H1 (cell line): Measurements from ENCODE around the gene TUBD1. TPM values are rescaled to one million over a fixed set of nuclear protein-coding genes. Genes with fewer than 3 reads are reported as not detected.
A peak's percentile ranks its signal among the peaks of the same experiment; 100 is the strongest.

Experiments
- CTCF ChIA-PET: fragments of 300-600 bp; sonication (Branson Sonifier 250); formaldehyde crosslinking; loops from one replicate; lab custom pipeline; 2021; ENCODE audit not compliant: partially characterized antibody; lab: Charles Lee
- POLR2A ChIA-PET: fragments of 300-600 bp; sonication (Branson Sonifier 250); formaldehyde crosslinking; loops from one replicate; lab custom pipeline; 2021; ENCODE audit warnings: inconsistent platforms; ENCODE audit not compliant: partially characterized antibody; lab: Charles Lee
- DNase-seq, 2 experiments: peaks; one replicate each; pipeline versions ENCODE4 v3.0.0 to v3.0.0-alpha.2; 2010 to 2022; ENCODE audit warnings: low spot score in 2 of 2, low read depth in 1 of 2, mixed read lengths in 1 of 2
- FAIRE-seq: peaks from 2 replicates; lab custom pipeline; 2011; peaks lifted over from hg19 to GRCh38; lab: Jason Lieb, UNC
- H2AFZ ChIP-seq: 2 replicates; pipeline ENCODE4 v1.8.1; 2012; ENCODE audit warnings: low read length, inconsistent platforms
- H2AK5ac ChIP-seq: 2 replicates; pipeline ENCODE4 v1.6.1; 2013; ENCODE audit warnings: low read depth, low read length
- H2BK120ac ChIP-seq: replicated peaks from 2 replicates; pipeline ENCODE3; 2013; ENCODE audit warnings: low read depth, low read length, inconsistent platforms
- H2BK12ac ChIP-seq: 2 replicates; pipeline ENCODE4 v1.6.1; 2013; ENCODE audit warnings: low read depth, low read length
- H2BK15ac ChIP-seq: 2 replicates; pipeline ENCODE4 v1.6.1; 2013; ENCODE audit warnings: low read length
- H2BK20ac ChIP-seq: 2 replicates; pipeline ENCODE4 v1.6.1; 2013; ENCODE audit warnings: low read length
- H2BK5ac ChIP-seq: 2 replicates; pipeline ENCODE4 v1.6.1; 2013; ENCODE audit warnings: low read depth, low read length
- H3K14ac ChIP-seq: 2 replicates; pipeline ENCODE4 v1.6.1; 2013; ENCODE audit warnings: inconsistent platforms; ENCODE audit not compliant: insufficient read length
- H3K18ac ChIP-seq: 2 replicates; pipeline ENCODE4 v1.6.1; 2013; ENCODE audit warnings: low read length; ENCODE audit errors: extremely low read depth
- H3K23ac ChIP-seq: 2 replicates; pipeline ENCODE4 v1.6.1; 2013; ENCODE audit warnings: inconsistent platforms; ENCODE audit not compliant: insufficient read length
- H3K23me2 ChIP-seq: 2 replicates; pipeline ENCODE4 v1.6.1; 2013; ENCODE audit warnings: low read depth, low read length
- H3K27ac ChIP-seq: 2 replicates; pipeline ENCODE4 v1.6.1; 2011; ENCODE audit warnings: low read depth, low read length, inconsistent platforms
- H3K27me3 ChIP-seq, 4 experiments: replicated peaks in 1 of 4; 1 replicate in 1 of 4; 2 replicates in 3 of 4; pipeline versions ENCODE4 v1.6.1 to v1.8.1; 2011 to 2013; ENCODE audit warnings: low read length in 3 of 4, mild to moderate bottlenecking in 3 of 4, inconsistent platforms in 2 of 4, mixed read lengths in 2 of 4, moderate library complexity in 1 of 4; ENCODE audit not compliant: control insufficient read depth in 3 of 4, insufficient read depth in 3 of 4; ENCODE audit errors: extremely low read depth in 1 of 4
- H3K36me3 ChIP-seq, 4 experiments: 2 replicates each; pipeline versions ENCODE4 v1.6.1 to v1.8.1; 2011 to 2013; ENCODE audit warnings: mild to moderate bottlenecking in 4 of 4, low read length in 3 of 4, moderate library complexity in 2 of 4, control low read depth in 1 of 4, inconsistent platforms in 1 of 4; ENCODE audit not compliant: insufficient read depth in 4 of 4, control insufficient read depth in 2 of 4
- H3K4ac ChIP-seq: replicated peaks from 2 replicates; pipeline ENCODE3; 2013; ENCODE audit warnings: low read length, low read depth, mixed read lengths, inconsistent platforms; ENCODE audit not compliant: insufficient read length
- H3K4me1 ChIP-seq, 4 experiments: replicated peaks in 1 of 4; 1 replicate in 1 of 4; 2 replicates in 3 of 4; pipeline versions ENCODE4 v1.6.1 to v1.8.1; 2011 to 2013; ENCODE audit warnings: low read length in 3 of 4, inconsistent platforms in 2 of 4, mixed read lengths in 1 of 4; ENCODE audit not compliant: insufficient read depth in 4 of 4, control insufficient read depth in 3 of 4
- H3K4me2 ChIP-seq, 2 experiments: 2 replicates each; pipeline versions ENCODE4 v1.6.1 to v1.8.1; 2011 to 2013; ENCODE audit warnings: low read depth in 2 of 2, low read length in 2 of 2, control low read depth in 1 of 2, inconsistent platforms in 1 of 2, mild to moderate bottlenecking in 1 of 2; ENCODE audit not compliant: insufficient read depth in 1 of 2
- H3K4me3 ChIP-seq, 4 experiments: fragments of 200-600, 300-600 bp in 1 of 4; sonication (generic), shearing (Covaris generic), sonication (Bioruptor Twin) in 1 of 4; 2 replicates each; pipeline versions ENCODE4 v1.5.1 to v1.8.1; 2011 to 2016; ENCODE audit warnings: low read length in 4 of 4, low read depth in 3 of 4, control low read depth in 2 of 4, inconsistent platforms in 2 of 4, mild to moderate bottlenecking in 2 of 4, mixed read lengths in 1 of 4, moderate library complexity in 1 of 4; ENCODE audit not compliant: insufficient read depth in 2 of 4; ENCODE audit errors: extremely low read depth in 1 of 4
- H3K56ac ChIP-seq: replicated peaks from 2 replicates; pipeline ENCODE3; 2013; ENCODE audit warnings: low read depth, mild to moderate bottlenecking, mixed read lengths, low read length, inconsistent platforms; ENCODE audit not compliant: insufficient read length
- H3K79me1 ChIP-seq: 2 replicates; pipeline ENCODE4 v1.6.1; 2013; ENCODE audit warnings: low read depth, low read length, control low read depth
- H3K79me2 ChIP-seq, 2 experiments: 2 replicates each; pipeline versions ENCODE4 v1.6.1 to v1.8.1; 2012 to 2013; ENCODE audit warnings: low read length in 2 of 2, mild to moderate bottlenecking in 2 of 2, inconsistent platforms in 1 of 2; ENCODE audit not compliant: insufficient read depth in 2 of 2, control insufficient read depth in 1 of 2
- H3K9ac ChIP-seq, 4 experiments: replicated peaks in 1 of 4; 1 replicate in 1 of 4; 2 replicates in 3 of 4; pipeline versions ENCODE4 v1.6.1 to v1.8.1; 2011 to 2013; ENCODE audit warnings: low read depth in 3 of 4, low read length in 3 of 4, control low read depth in 2 of 4, mild to moderate bottlenecking in 2 of 4, moderate library complexity in 2 of 4, inconsistent platforms in 1 of 4; ENCODE audit errors: extremely low read depth in 1 of 4
- H3K9me3 ChIP-seq, 2 experiments: 2 replicates each; pipeline versions ENCODE4 v1.6.1 to v1.8.1; 2012 to 2013; ENCODE audit warnings: mild to moderate bottlenecking in 2 of 2, moderate library complexity in 2 of 2, control low read depth in 1 of 2, inconsistent platforms in 1 of 2, low read depth in 1 of 2, low read length in 1 of 2, mixed read lengths in 1 of 2; ENCODE audit not compliant: insufficient read depth in 2 of 2
- H4K20me1 ChIP-seq, 2 experiments: replicated peaks in 1 of 2; 2 replicates each; pipeline versions ENCODE3 to v1.8.1; 2011 to 2013; ENCODE audit warnings: inconsistent platforms in 2 of 2, low read length in 2 of 2, mild to moderate bottlenecking in 1 of 2; ENCODE audit not compliant: insufficient read depth in 2 of 2, control insufficient read depth in 1 of 2
- H4K5ac ChIP-seq: 2 replicates; pipeline ENCODE4 v1.6.1; 2013; ENCODE audit warnings: low read length, low read depth, mixed read lengths, inconsistent platforms; ENCODE audit not compliant: insufficient read length
- H4K8ac ChIP-seq: 2 replicates; pipeline ENCODE4 v1.8.0; 2013; ENCODE audit warnings: mild to moderate bottlenecking, moderate library complexity, low read length, inconsistent platforms; ENCODE audit not compliant: insufficient read depth; ENCODE audit errors: extremely low read depth
- H4K91ac ChIP-seq: replicated peaks from 2 replicates; pipeline ENCODE3; 2013; ENCODE audit warnings: low read length, mixed read lengths, inconsistent platforms; ENCODE audit not compliant: insufficient read length
- BCL11A ChIP-seq, 2 experiments: IDR thresholded peaks; one replicate each; pipeline ENCODE4 v1.6.1; 2011; ENCODE audit warnings: low read depth in 2 of 2, low read length in 2 of 2, mild to moderate bottlenecking in 2 of 2
- TEAD4 ChIP-seq: IDR thresholded peaks from 2 replicates; pipeline ENCODE4 v1.6.1; 2012; ENCODE audit warnings: low read depth, low read length, inconsistent platforms, mixed read lengths
- WGBS, 2 experiments: shearing (Covaris generic) in 1 of 2; methylation state at CpG; one replicate each; pipeline versions ENCODE4 v1.1.6 to v1.1.7; 2013 to 2015; ENCODE audit warnings: low lambda C conversion rate in 2 of 2, mixed read lengths in 2 of 2, inconsistent platforms in 1 of 2, low coverage in 1 of 2, missing lambda C conversion rate in 1 of 2; ENCODE audit not compliant: insufficient replicate concordance in 2 of 2, insufficient coverage in 1 of 2, insufficient read length in 1 of 2; ENCODE audit errors: extremely low coverage in 1 of 2, missing lambda C conversion rate in 1 of 2; 5-methylcytosine and 5-hydroxymethylcytosine counted together
- polyA plus RNA-seq, 7 experiments: library from polyadenylated mRNA; depleted of rRNA in 3 of 7; stranded (reverse) in 5 of 7; unstranded in 2 of 7; fragments of >200 nt in 5 of 7; fragments of 200-250 nt in 2 of 7; gene quantifications; 1 replicate in 5 of 7; 2 replicates in 1 of 7; 4 replicates in 1 of 7; pipeline versions ENCODE4 v1.2.1 to v1.2.3, GENCODE V29; 2011 to 2013; ENCODE audit warnings: missing spikeins in 2 of 7, mixed read lengths in 2 of 7
- total RNA-seq: library from RNA; stranded (reverse); fragmentation: NEBNext Ultra II Directional; extraction: Animal tissue kit (Norgen Biotek cat#: 25700); gene quantifications from 2 replicates; pipeline ENCODE4 v1.2.1, GENCODE V29; 2021

TUBD1 gene
- total and polyA plus RNA-seq, 2 of the 8 experiments (the other 6 are each of a cell fraction or from before 2014, with no cell fraction given): 9.1 to 17.5 TPM

DNA sequence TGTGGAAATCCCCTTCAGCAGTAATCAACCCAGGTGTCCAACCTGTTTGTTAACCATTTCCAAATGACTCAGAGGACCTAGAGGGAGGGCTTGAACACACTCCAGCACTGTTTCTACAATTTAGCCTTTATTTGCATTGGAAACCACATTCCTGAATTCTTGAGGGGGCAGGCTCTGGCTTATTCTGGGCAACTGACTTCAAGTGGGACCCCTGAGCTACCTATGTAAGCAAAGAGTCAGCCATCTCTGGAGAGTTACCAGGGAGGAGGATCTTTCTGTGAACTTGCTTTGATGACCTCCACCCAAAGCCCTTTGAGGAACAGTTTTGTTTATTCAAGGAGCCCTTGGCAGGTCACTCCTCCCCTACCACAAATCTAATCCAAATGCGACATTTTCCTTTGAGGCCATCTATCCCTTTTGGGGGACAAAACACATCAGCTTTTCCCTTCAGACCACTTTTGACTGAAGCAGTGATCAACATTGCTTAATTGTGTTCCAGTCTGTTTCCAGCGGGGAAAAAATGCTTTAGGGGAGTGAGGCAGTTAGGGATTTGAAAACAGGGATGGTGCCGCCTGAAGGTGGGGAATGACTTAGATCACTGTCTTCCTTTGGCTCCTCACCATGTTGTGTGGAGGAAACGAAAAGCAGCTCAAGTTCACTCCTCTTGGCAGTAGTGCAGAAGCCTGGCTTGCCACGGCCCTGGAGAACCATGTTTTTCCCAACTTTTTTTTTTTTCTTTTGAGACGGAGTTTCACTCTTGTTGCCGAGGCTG, 46.2 kb downstream of the TUBD1 start:
- Histone ChIP-seq H3K4me2 (peak overlapping the region in 1 of 2 experiments; percentile 40; a peak in 1 of 4 replicates), H2BK15ac (no peak overlapping the region), H2AFZ (no peak overlapping the region), H3K23me2 (no peaks in the 10 kb centered on the region), H4K5ac (no peak overlapping the region), H3K27me3 (no peaks in the 10 kb centered on the region), H3K4me3 (no peak overlapping the region), H3K4me1 (peaks cover 7 to 15% (median 10%) of the 10 kb centered on the region in 4 experiments; a peak in 6 of 7 replicates), H4K8ac (no peak overlapping the region), H3K56ac (no peak overlapping the region), H4K20me1 (no peaks in the 10 kb centered on the region), H3K9me3 (no peaks in the 10 kb centered on the region), H2AK5ac (no peak overlapping the region), H3K4ac (no peak overlapping the region), H3K18ac (no peak overlapping the region), H2BK12ac (peak overlapping the region; percentile 88), H3K14ac (no peak overlapping the region), H3K23ac (no peak overlapping the region), H3K9ac (no peak overlapping the region; a peak in 1 of 7 replicates), H2BK20ac (peak overlapping the region; percentile 88), H3K27ac (no peak overlapping the region; the same call in 1 of the 2 replicates), H3K79me1 (no peaks in the 10 kb centered on the region), H4K91ac (no peak overlapping the region), H3K36me3 (peaks cover 0 to 7% (median 2%) of the 10 kb centered on the region in 4 experiments; a peak in 3 of 8 replicates), H2BK5ac (no peak overlapping the region), H3K79me2 (peaks cover 0 to 4% of the 10 kb centered on the region in 2 experiments; a peak in 1 of 4 replicates), H2BK120ac (no peak overlapping the region)
- peak; percentile 40; the same call in 1 of the 2 replicates for TF ChIP-seq TEAD4
- no peak for TF ChIP-seq BCL11A (IDR thresholded peaks at IDR 0.05; ENCODE audit: low read depth in 2 of 2, low read length in 2 of 2)
- WGBS, 2 experiments: 83% methylated on average over 7 of the region's 7 CpGs; no CpG with 5 or more reads in 1 of the 2 experiments
- DNase-seq: no peak
- ChIA-PET POLR2A (interaction anchor here (0.8 to 11.2 kb wide), 3 partner anchors 13 to 24 kb away, joined by 5 to 137 read pairs (median 5); no protein-coding TSS in a partner anchor), CTCF (interaction anchor here (0.7 to 2.2 kb wide), 6 partner anchors 9 to 99 kb away, joined by 3 to 8 read pairs (median 3); no protein-coding TSS in a partner anchor)
- FAIRE-seq: no peak
